ENCODE measurements around the gene FAM161A.

Gene FAM161A

DNA sequence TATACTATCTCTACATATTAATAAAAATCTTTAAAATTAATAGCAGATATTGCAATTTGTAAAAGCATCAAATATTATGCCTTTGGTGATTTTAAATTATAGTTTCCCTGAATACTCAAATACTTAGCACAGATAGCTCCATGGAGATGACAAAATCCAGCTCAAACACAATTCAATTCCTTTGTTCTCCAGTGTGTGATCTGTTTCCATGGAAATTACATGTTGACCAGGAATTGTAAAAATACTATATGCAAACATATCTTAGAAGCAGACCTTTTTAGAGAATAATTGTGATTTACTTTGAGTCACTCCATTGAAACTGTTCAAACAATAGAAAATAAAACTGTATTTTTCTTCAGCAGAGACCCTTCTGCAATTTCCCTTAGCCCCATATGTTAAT is 68.3 kb downstream of the FAM161A start:
- no peak for DNase-seq (ENCODE audit: low read depth in 2 of 2)

DNA sequence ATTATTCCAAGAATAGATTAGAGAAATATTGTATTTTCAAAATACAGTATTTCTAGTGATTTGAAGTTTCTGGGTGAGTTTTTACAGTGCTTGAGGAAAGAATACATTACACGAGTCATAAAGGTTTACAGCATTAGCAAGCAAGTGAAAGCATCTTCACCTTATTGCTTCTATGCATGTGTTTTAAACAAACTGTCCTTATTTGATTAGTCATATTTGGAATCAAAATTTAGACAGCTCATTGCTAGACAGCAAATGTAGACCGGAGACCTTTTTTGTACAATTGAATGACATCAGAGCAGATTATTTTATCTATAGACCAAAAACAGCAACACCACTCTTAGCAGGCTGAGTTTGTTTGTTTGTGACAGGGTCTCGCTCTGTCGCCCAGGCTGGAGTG is 69.2 kb downstream of the FAM161A start:
- DNase-seq (ENCODE audit: low read depth in 2 of 2) = no peak

DNA sequence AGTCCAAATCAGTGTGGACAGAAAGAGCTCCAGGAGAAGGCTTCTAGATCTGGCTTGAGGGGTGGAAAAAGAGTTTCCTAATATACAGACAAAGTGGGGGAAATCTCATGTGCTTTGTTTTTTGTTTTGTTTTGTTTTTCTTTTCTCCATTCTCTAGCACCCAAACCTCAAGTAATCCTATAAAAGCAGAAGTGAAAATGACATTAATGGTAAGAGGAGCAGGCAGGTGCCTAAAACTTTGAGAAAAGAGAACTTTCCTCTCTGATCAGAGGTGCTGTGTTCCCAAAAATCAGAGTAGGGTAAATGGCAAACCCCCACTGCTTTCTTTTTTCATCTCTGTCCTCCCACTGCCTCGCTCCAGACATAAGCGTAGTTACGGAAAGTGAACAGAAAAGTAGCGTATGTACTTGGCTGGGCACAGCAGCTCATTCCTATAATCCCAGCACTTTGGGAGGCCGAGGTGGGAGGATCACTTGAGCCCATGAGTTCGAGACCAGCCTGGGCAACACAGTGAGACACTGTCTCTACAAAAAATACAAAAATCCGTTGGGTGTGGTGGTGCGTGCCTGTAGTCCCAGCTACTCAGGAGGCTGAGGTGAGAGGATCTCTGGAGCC is 77.8 kb downstream of the FAM161A start:
- no peak for DNase-seq (ENCODE audit: low read depth in 2 of 2)
